ENCODE measurements around the gene PRELID1. TPM values are rescaled to one million over a fixed set of nuclear protein-coding genes. Genes with fewer than 3 reads are reported as not detected.
A peak's percentile ranks its signal among the peaks of the same experiment; 100 is the strongest.

PRELID1 gene
- total RNA-seq, 2 experiments from 2014 or later = 232 to 249 TPM

DNA sequence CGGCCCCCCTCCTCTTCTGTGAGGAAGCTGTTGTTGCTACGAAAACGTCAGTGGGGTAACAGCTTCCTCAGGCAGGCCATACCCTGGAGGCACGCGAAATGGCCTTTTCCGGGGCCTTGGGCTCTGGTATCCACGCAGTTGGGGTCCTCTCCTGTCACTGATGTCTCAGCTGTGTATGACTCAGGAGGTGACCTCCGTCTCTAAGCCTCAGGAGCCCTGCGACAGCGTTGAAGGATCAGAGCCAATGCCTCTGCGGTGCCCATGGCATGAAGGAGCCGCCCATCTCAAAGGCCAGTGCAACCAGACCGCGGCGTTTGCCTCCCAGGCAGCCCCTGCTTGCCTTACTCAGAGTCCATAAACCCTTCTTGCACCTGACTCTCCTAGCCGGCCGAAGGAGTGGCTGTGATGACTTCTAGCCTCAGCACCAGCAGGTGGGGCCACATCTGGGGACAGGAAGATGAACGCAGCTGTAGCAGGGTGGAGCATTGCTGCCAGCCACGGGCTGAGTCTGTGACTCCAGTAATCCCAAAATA, 9.1 kb downstream of the PRELID1 start:
- peak; percentile 92 for DNase-seq (ENCODE audit: low spot score)
- Histone ChIP-seq H3K4me3 (ENCODE audit: low read depth, low read length, poor library complexity, severe bottlenecking) (peak overlapping the region; percentile 94), H3K4me2 (ENCODE audit: low read length) (peak overlapping the region; percentile 92), H3K4me1 (ENCODE audit: insufficient read depth, low read length, poor library complexity, severe bottlenecking) (peaks cover 44% of the 10 kb centered on the region), H4K20me1 (ENCODE audit: insufficient read depth, low read length) (peaks cover 15% of the 10 kb centered on the region; the same call in 1 of the 2 replicates), H2AFZ (ENCODE audit: low read length) (peak overlapping the region; percentile 28; the same call in 1 of the 2 replicates), H3K79me2 (ENCODE audit: insufficient read depth, low read depth, low read length) (peaks cover 12% of the 10 kb centered on the region; the same call in 1 of the 2 replicates), H3K9me3 (ENCODE audit: low read length) (no peaks in the 10 kb centered on the region), H3K27ac (ENCODE audit: low read depth, low read length, poor library complexity, severe bottlenecking) (peak overlapping the region; percentile 92), H3K36me3 (ENCODE audit: insufficient read depth, low read length) (peaks cover 26% of the 10 kb centered on the region; the same call in 1 of the 2 replicates), H3K9me2 (ENCODE audit: insufficient read depth, low read length) (no peaks in the 10 kb centered on the region)
- TSS peak; percentile 81 for BruUV-seq (replicated peaks)
- ChIA-PET POLR2A (interaction anchor here (0.6 to 1.6 kb wide), 11 partner anchors 11 to 327 kb away, joined by 3 to 5 read pairs (median 3); no protein-coding TSS in a partner anchor), CTCF (ENCODE audit: unreplicated experiment) (interaction anchor here (1.6 kb wide), 1 partner anchor 199 kb away, joined by 5 read pairs; no protein-coding TSS in a partner anchor)
- intact Hi-C loops (cut with micrococcal nuclease; ENCODE audit: unreplicated experiment) = loop anchor here (1.0 to 5.0 kb wide), 5 partner anchors 38 to 240 kb away; partner anchors contain the start of genes DOK3, GRK6 and LMAN2
- TF ChIP-seq, protein P1, sequence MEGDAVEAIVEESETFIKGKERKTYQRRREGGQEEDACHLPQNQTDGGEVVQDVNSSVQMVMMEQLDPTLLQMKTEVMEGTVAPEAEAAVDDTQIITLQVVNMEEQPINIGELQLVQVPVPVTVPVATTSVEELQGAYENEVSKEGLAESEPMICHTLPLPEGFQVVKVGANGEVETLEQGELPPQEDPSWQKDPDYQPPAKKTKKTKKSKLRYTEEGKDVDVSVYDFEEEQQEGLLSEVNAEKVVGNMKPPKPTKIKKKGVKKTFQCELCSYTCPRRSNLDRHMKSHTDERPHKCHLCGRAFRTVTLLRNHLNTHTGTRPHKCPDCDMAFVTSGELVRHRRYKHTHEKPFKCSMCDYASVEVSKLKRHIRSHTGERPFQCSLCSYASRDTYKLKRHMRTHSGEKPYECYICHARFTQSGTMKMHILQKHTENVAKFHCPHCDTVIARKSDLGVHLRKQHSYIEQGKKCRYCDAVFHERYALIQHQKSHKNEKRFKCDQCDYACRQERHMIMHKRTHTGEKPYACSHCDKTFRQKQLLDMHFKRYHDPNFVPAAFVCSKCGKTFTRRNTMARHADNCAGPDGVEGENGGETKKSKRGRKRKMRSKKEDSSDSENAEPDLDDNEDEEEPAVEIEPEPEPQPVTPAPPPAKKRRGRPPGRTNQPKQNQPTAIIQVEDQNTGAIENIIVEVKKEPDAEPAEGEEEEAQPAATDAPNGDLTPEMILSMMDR (conservative IDR thresholded peaks at IDR 0.05; ENCODE audit: low read length) = peak; percentile 71
- no peak for TF ChIP-seq EZH2phosphoT487 (IDR thresholded peaks at IDR 0.05; ENCODE audit: borderline replicate concordance, low read depth, low read length)

- H4K20me1 ChIP-seq (ENCODE audit: insufficient read depth, low read length) = peaks cover 15% of the 10 kb centered on the region; the same call in 1 of the 2 replicates
- POLR2A ChIA-PET = interaction anchor here (0.9 to 1.5 kb wide), 7 partner anchors 12 to 195 kb away, joined by 3 to 4 read pairs (median 3); no protein-coding TSS in a partner anchor
- TF ChIP-seq EZH2phosphoT487 (IDR thresholded peaks at IDR 0.05; ENCODE audit: borderline replicate concordance, low read depth, low read length) = no peak
- TF ChIP-seq, protein P1 (conservative IDR thresholded peaks at IDR 0.05; ENCODE audit: low read length) = no peak
- peak overlapping the region; percentile 92 for H3K27ac ChIP-seq (ENCODE audit: low read depth, low read length, poor library complexity, severe bottlenecking)
- BruUV-seq (replicated peaks) = no TSS peak
- no peaks in the 10 kb centered on the region for H3K9me2 ChIP-seq (ENCODE audit: insufficient read depth, low read length)
- H3K79me2 ChIP-seq (ENCODE audit: insufficient read depth, low read depth, low read length) = peaks cover 12% of the 10 kb centered on the region; the same call in 1 of the 2 replicates
- H3K36me3 ChIP-seq (ENCODE audit: insufficient read depth, low read length) = peaks cover 19% of the 10 kb centered on the region; the same call in 1 of the 2 replicates
- no peak overlapping the region for H2AFZ ChIP-seq (ENCODE audit: low read length)
- H3K4me3 ChIP-seq (ENCODE audit: low read depth, low read length, poor library complexity, severe bottlenecking) = peak overlapping the region; percentile 94
- DNase-seq (ENCODE audit: low spot score) = no peak
- intact Hi-C loops (cut with micrococcal nuclease; ENCODE audit: unreplicated experiment) = loop anchor here (2.0 to 5.0 kb wide), 3 partner anchors 37 to 241 kb away; partner anchors contain the start of genes DOK3 and LMAN2
- CTCF ChIA-PET (ENCODE audit: unreplicated experiment) = no interaction called here
- peaks cover 38% of the 10 kb centered on the region for H3K4me1 ChIP-seq (ENCODE audit: insufficient read depth, low read length, poor library complexity, severe bottlenecking)
- peak overlapping the region; percentile 92 for H3K4me2 ChIP-seq (ENCODE audit: low read length)
- H3K9me3 ChIP-seq (ENCODE audit: low read length) = no peaks in the 10 kb centered on the region
Measured at GRCh38 chr5:177313561-177314259, 10.1 kb downstream of the PRELID1 start.

Data from OCI-LY7 (cell line).